Stimulated activated CD8-positive, alpha-beta memory T cell treated with anti-CD3 and anti-CD28 coated beads, Interleukin-15, amount 100 ng/mL, for 24 hours (primary cell): ENCODE measurements around the gene C14orf132.
"Not testable (repeated sequence)": the region's sequence is repeated elsewhere in the genome, so short reads cannot be mapped to it uniquely, and the experiment has no call there.

Experiments used
- DNase-seq: peaks from one replicate; pipeline ENCODE4 v3.0.0-alpha.2; 2020; ENCODE audit warnings: low read depth

Gene C14orf132

GRCh38 chr14:96038920-96039632, at the start of gene C14orf132:
TSS of gene C14orf132 (plus strand) at chr14:96039362. CDS start at chr14:96039501, 139 bp downstream.
- DNase-seq, result peak; percentile 21

- no peak for DNase-seq
Measured at GRCh38 chr14:95993768-95994592, 45.2 kb upstream of the C14orf132 start.

GRCh38 chr14:95994593-95994928, 44.6 kb upstream of the C14orf132 start:
- no peak for DNase-seq

GRCh38 chr14:95998656-95999055, 40.5 kb upstream of the C14orf132 start:
- no peak for DNase-seq

- DNase-seq, result no peak
Measured at GRCh38 chr14:96001866-96002497, 37.2 kb upstream of the C14orf132 start.

- DNase-seq, result no peak
Measured at GRCh38 chr14:96002498-96002884, 36.7 kb upstream of the C14orf132 start.

GRCh38 chr14:96011131-96011530, 28.0 kb upstream of the C14orf132 start:
- DNase-seq, result no peak

GRCh38 chr14:96011607-96012006, 27.6 kb upstream of the C14orf132 start:
- DNase-seq, result no peak

- not testable (repeated sequence) for DNase-seq
Measured at GRCh38 chr14:96012757-96013156, 26.4 kb upstream of the C14orf132 start.

GRCh38 chr14:96014176-96014575, 25.0 kb upstream of the C14orf132 start:
- no peak for DNase-seq

- DNase-seq, result no peak
Measured at GRCh38 chr14:96016501-96017160, 22.5 kb upstream of the C14orf132 start.

GRCh38 chr14:96017882-96018281, 21.3 kb upstream of the C14orf132 start:
- no peak for DNase-seq

GRCh38 chr14:96027431-96028355, 11.5 kb upstream of the C14orf132 start:
- no peak for DNase-seq

GRCh38 chr14:96029089-96029645, 10.0 kb upstream of the C14orf132 start:
- no peak for DNase-seq

- no peak for DNase-seq
Measured at GRCh38 chr14:96030108-96030760, 8.9 kb upstream of the C14orf132 start.

GRCh38 chr14:96031691-96032090, 7.5 kb upstream of the C14orf132 start:
- DNase-seq, result no peak

GRCh38 chr14:96035456-96035855, 3.7 kb upstream of the C14orf132 start:
- DNase-seq, result no peak

GRCh38 chr14:96037891-96038557, 1.1 kb upstream of the C14orf132 start:
- no peak for DNase-seq

GRCh38 chr14:96038558-96038919, 623 bp upstream of the C14orf132 start:
- no peak for DNase-seq
